OCI-LY3 (cell line): ENCODE data around the gene CPNE4.

Experiments
- H2AFZ ChIP-seq: fragments of 200-600, 300-600 bp; shearing (Covaris generic); 2 replicates; pipeline ENCODE4 v1.6.0; 2014; ENCODE audit warnings: antibody characterized with exemption, low read depth, low read length
- H3K27ac ChIP-seq: fragments of 200-600, 300-600 bp; sonication (generic); 2 replicates; pipeline ENCODE4 v1.5.1; 2014; ENCODE audit warnings: mild to moderate bottlenecking, low read length, moderate library complexity, mixed read lengths
- H3K27me3 ChIP-seq: fragments of 200-600, 300-600 bp; sonication (generic); 2 replicates; pipeline ENCODE4 v1.6.1; 2014; ENCODE audit warnings: low read depth, low read length, mixed read lengths
- H3K36me3 ChIP-seq: fragments of 200-600, 300-600 bp; sonication (generic); replicated peaks from 2 replicates; pipeline ENCODE3; 2014; ENCODE audit warnings: low read depth, low read length, mixed read lengths
- H3K4me1 ChIP-seq: fragments of 300-600, 200-600 bp; sonication (generic); 2 replicates; pipeline ENCODE4 v1.6.1; 2014; ENCODE audit warnings: low read length, mixed read lengths
- H3K4me2 ChIP-seq: fragments of 200-600, 300-600 bp; sonication (generic); 2 replicates; pipeline ENCODE4 v1.6.1; 2014; ENCODE audit warnings: low read length, mixed read lengths
- H3K4me3 ChIP-seq: fragments of 300-600, 200-600 bp; sonication (generic); 2 replicates; pipeline ENCODE4 v1.5.1; 2014; ENCODE audit warnings: antibody characterized with exemption, mild to moderate bottlenecking, low read length, moderate library complexity
- H3K79me2 ChIP-seq: fragments of 300-600, 200-600 bp; shearing (Covaris generic); 2 replicates; pipeline ENCODE4 v1.6.1; 2014; ENCODE audit warnings: mild to moderate bottlenecking, low read length, mixed read lengths
- H3K9ac ChIP-seq: fragments of 300-600, 200-600 bp; shearing (Covaris generic); 2 replicates; pipeline ENCODE4 v1.6.0; 2014; ENCODE audit warnings: mild to moderate bottlenecking, low read length, moderate library complexity
- H3K9me3 ChIP-seq: fragments of 200-600, 300-600 bp; shearing (Covaris generic); 2 replicates; pipeline ENCODE4 v1.6.1; 2014; ENCODE audit warnings: low read length, mixed read lengths; ENCODE audit not compliant: insufficient read depth
- H4K20me1 ChIP-seq: fragments of 200-600, 300-600 bp; sonication (generic); 2 replicates; pipeline ENCODE4 v1.6.1; 2016; ENCODE audit warnings: low read length, mixed read lengths; ENCODE audit not compliant: insufficient read depth
- EZH2phosphoT487 ChIP-seq: fragments of 200-600 bp; shearing (Covaris generic); IDR thresholded peaks from 2 replicates; pipeline ENCODE4 v1.6.1; 2018; ENCODE audit warnings: antibody characterized with exemption, mixed run types, low read depth
- TF ChIP-seq, protein P1 (sequence below): fragments of 200-600, 300-600 bp; sonication (generic); IDR thresholded peaks from 2 replicates; pipeline ENCODE4 v1.5.1; 2014; ENCODE audit warnings: antibody characterized with exemption, low read length, low read depth

The CPNE4 gene

DNA sequence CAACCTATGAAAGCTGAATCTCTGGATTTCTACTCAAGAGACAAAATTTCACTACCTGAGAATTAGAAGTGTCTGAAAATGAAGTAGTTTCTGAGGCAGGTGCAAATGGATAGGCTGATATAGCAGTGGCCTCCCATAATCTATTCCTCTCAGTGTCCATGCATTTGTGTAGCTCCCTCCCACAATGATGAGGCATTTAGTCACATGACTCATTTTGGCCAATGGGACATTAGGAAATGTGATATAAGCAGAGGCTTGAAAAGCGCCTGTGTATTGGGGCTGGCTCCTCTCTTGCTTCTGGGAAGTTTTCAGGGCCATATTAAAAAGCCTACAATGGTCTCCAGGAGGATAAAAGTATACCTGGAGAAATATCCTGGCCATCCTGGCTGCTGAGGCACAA is 452.4 kb downstream of the CPNE4 start:
- H3K9me3 ChIP-seq, result no peaks in the 10 kb centered on the region
- H2AFZ ChIP-seq, result no peak overlapping the region
- peaks cover 14% of the 10 kb centered on the region for H3K4me1 ChIP-seq
- H3K36me3 ChIP-seq, result no peaks in the 10 kb centered on the region
- no peak for TF ChIP-seq EZH2phosphoT487
- TF ChIP-seq, protein P1, sequence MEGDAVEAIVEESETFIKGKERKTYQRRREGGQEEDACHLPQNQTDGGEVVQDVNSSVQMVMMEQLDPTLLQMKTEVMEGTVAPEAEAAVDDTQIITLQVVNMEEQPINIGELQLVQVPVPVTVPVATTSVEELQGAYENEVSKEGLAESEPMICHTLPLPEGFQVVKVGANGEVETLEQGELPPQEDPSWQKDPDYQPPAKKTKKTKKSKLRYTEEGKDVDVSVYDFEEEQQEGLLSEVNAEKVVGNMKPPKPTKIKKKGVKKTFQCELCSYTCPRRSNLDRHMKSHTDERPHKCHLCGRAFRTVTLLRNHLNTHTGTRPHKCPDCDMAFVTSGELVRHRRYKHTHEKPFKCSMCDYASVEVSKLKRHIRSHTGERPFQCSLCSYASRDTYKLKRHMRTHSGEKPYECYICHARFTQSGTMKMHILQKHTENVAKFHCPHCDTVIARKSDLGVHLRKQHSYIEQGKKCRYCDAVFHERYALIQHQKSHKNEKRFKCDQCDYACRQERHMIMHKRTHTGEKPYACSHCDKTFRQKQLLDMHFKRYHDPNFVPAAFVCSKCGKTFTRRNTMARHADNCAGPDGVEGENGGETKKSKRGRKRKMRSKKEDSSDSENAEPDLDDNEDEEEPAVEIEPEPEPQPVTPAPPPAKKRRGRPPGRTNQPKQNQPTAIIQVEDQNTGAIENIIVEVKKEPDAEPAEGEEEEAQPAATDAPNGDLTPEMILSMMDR, result no peak
- H4K20me1 ChIP-seq, result no peaks in the 10 kb centered on the region
- no peak overlapping the region for H3K4me3 ChIP-seq
- no peaks in the 10 kb centered on the region for H3K27me3 ChIP-seq
- H3K9ac ChIP-seq, result no peak overlapping the region
- H3K4me2 ChIP-seq, result no peak overlapping the region
- no peak overlapping the region for H3K27ac ChIP-seq
- no peaks in the 10 kb centered on the region for H3K79me2 ChIP-seq

DNA sequence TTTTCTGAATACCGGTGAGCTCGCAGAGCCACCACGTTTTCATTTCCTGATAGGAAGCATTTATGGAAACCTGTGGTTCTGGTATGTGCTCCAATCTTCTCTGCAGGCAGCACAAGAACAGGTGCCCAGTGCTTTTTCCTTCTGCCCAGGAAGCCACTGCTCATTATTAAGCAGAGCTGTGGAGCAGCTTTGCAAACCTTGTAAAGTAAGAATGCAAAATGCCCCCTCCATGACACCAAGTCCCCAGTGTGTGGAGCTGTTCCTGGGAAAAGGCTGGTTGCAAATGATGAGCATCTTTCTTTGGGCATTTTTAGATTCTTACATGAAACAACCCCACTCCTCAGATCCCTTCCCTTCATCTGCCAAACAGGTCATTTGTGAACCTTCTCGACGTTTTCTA is 466.4 kb downstream of the CPNE4 start:
- H4K20me1 ChIP-seq, result no peaks in the 10 kb centered on the region
- H3K4me2 ChIP-seq, result no peak overlapping the region
- H3K9ac ChIP-seq, result no peak overlapping the region
- H2AFZ ChIP-seq, result no peak overlapping the region
- no peak overlapping the region for H3K27ac ChIP-seq
- H3K4me3 ChIP-seq, result no peak overlapping the region
- no peaks in the 10 kb centered on the region for H3K79me2 ChIP-seq
- H3K27me3 ChIP-seq, result peaks cover 2% of the 10 kb centered on the region; the same call in 1 of the 2 replicates
- H3K9me3 ChIP-seq, result no peaks in the 10 kb centered on the region
- H3K4me1 ChIP-seq, result peaks cover 12% of the 10 kb centered on the region
- no peaks in the 10 kb centered on the region for H3K36me3 ChIP-seq
- no peak for TF ChIP-seq EZH2phosphoT487
- TF ChIP-seq, protein P1, result no peak

DNA sequence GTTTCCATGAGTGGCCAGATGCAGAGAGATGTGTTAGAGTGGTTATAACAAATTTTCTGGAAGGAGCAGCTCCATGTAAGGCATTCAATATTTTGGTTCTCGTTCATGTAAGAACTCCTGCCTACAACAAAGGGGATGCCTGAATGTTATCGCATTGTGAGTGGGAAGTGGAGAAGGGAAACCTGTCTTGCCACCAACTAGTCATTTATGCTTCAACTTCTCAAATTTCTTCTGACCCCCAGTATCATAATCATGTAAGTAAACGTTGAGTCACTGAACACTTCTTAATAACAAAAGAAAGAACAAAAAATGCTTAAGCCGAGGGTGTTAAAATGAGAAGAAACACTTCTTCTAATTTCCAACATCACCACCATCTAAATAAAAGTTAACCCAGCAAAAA is 470.0 kb downstream of the CPNE4 start:
- TF ChIP-seq, protein P1, result no peak
- TF ChIP-seq EZH2phosphoT487, result no peak
- peaks cover 12% of the 10 kb centered on the region; the same call in 1 of the 2 replicates for H3K4me1 ChIP-seq
- no peaks in the 10 kb centered on the region for H3K79me2 ChIP-seq
- peaks cover 2% of the 10 kb centered on the region; the same call in 1 of the 2 replicates for H3K27me3 ChIP-seq
- no peak overlapping the region for H2AFZ ChIP-seq
- H3K36me3 ChIP-seq, result no peaks in the 10 kb centered on the region
- H3K9me3 ChIP-seq, result no peaks in the 10 kb centered on the region
- H3K4me2 ChIP-seq, result no peak overlapping the region
- no peaks in the 10 kb centered on the region for H4K20me1 ChIP-seq
- no peak overlapping the region for H3K27ac ChIP-seq
- H3K4me3 ChIP-seq, result no peak overlapping the region
- no peak overlapping the region for H3K9ac ChIP-seq

DNA sequence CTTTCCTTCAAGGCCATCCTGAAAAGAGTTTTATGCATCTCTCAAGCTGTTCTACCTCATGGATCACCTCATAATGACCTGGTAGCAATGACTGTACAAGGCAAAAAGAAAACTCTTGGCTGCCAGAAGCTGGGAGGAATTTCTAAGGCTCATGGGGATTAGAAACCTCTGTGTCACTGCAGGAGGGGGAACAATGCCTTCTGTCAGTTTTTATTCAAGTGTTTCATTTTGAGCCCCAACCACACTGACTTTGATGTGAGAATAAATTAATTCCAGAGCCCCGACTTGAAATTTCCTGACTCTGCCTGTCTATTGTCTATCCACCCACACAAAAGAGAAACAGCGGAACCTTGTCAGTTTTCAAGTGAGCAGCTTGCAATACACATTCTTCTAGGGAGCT is 473.3 kb downstream of the CPNE4 start:
- Histone ChIP-seq H3K79me2 (no peaks in the 10 kb centered on the region), H3K9me3 (no peaks in the 10 kb centered on the region), H3K4me1 (peaks cover 12% of the 10 kb centered on the region; the same call in 1 of the 2 replicates), H4K20me1 (no peaks in the 10 kb centered on the region), H2AFZ (no peak overlapping the region), H3K27me3 (peaks cover 2% of the 10 kb centered on the region; the same call in 1 of the 2 replicates), H3K27ac (no peak overlapping the region), H3K36me3 (no peaks in the 10 kb centered on the region), H3K9ac (no peak overlapping the region), H3K4me3 (no peak overlapping the region), H3K4me2 (no peak overlapping the region)
- TF ChIP-seq, protein P1, result no peak
- no peak for TF ChIP-seq EZH2phosphoT487
